ENCODE results near the gene SMC3. TPM values are rescaled to one million over a fixed set of nuclear protein-coding genes. Genes with fewer than 3 reads are reported as not detected.

SMC3 gene
- polyA plus RNA-seq, 1 of the 3 experiments (the other 2 are of a cell fraction) = 10.1 TPM

- Histone ChIP-seq H3F3A (replicated peaks; ENCODE audit: insufficient read depth) (no peaks in the 10 kb centered on the region), H3K4me3 (ENCODE audit: low read depth in 2 of 2, low read length in 1 of 2) (no peak overlapping the region), H3K4me2 (no peak overlapping the region), H3K9me2 (no peaks in the 10 kb centered on the region), H4K20me1 (ENCODE audit: insufficient read depth) (no peaks in the 10 kb centered on the region), H2AFZ (ENCODE audit: low read depth) (no peak overlapping the region), H3K9ac (no peak overlapping the region), H3K79me2 (ENCODE audit: insufficient read depth) (no peaks in the 10 kb centered on the region), H3K4me1 (ENCODE audit: control insufficient read depth in 1 of 2, insufficient read depth in 2 of 2, low read depth in 1 of 2, low read length in 1 of 2) (peaks cover 0 to 7% of the 10 kb centered on the region in 2 experiments; a peak in 1 of 4 replicates), H3K27me3 (ENCODE audit: insufficient read depth) (no peaks in the 10 kb centered on the region), H3K9me3 (no peaks in the 10 kb centered on the region), H3K27ac (ENCODE audit: low read depth in 2 of 2, low read length in 1 of 2) (no peak overlapping the region), H3K36me3 (replicated peaks in 1 of 2; ENCODE audit: control insufficient read depth in 1 of 2, insufficient read depth in 2 of 2, low read length in 1 of 2) (no peaks in the 10 kb centered on the region)
- no peak for DNase-seq
- ChIA-PET POLR2A (no interaction called here), CTCF (no interaction called here)
- TF ChIP-seq GATA2 (CRISPR knock-in tag; IDR thresholded peaks at IDR 0.05) = no peak
- no peak for TF ChIP-seq RAD21 (IDR thresholded peaks at IDR 0.05; ENCODE audit: low read length)
- TF ChIP-seq POLR2AphosphoS5 (IDR thresholded peaks at IDR 0.05; ENCODE audit: low read depth, low read length) = no peak
- no peak for TF ChIP-seq NRF1 (IDR thresholded peaks at IDR 0.05; ENCODE audit: low read depth, low read length)
- no peak for TF ChIP-seq MEF2A (IDR thresholded peaks at IDR 0.05; ENCODE audit: borderline replicate concordance, low read depth)
- TF ChIP-seq ZBTB33 (IDR thresholded peaks at IDR 0.05; ENCODE audit: borderline replicate concordance, low read depth) = no peak
- TF ChIP-seq TCF12 (IDR thresholded peaks at IDR 0.05) = no peak
- no peak for TF ChIP-seq USF1 (IDR thresholded peaks at IDR 0.05; ENCODE audit: borderline replicate concordance, low read depth)
- TF ChIP-seq EP300 (IDR thresholded peaks at IDR 0.05; ENCODE audit: borderline replicate concordance in 1 of 2, low read depth in 1 of 2, low read length in 1 of 2) = no peak
- no peak for TF ChIP-seq MXI1 (IDR thresholded peaks at IDR 0.05; ENCODE audit: low read depth, low read length)
- no peak for TF ChIP-seq NFIC (IDR thresholded peaks at IDR 0.05; ENCODE audit: borderline replicate concordance)
- no peak for TF ChIP-seq FOXJ3 (CRISPR knock-in tag; IDR thresholded peaks at IDR 0.05)
These were observed 60.7 kb downstream of the SMC3 start for GRCh38 chr10:110628161-110628560.

DNA sequence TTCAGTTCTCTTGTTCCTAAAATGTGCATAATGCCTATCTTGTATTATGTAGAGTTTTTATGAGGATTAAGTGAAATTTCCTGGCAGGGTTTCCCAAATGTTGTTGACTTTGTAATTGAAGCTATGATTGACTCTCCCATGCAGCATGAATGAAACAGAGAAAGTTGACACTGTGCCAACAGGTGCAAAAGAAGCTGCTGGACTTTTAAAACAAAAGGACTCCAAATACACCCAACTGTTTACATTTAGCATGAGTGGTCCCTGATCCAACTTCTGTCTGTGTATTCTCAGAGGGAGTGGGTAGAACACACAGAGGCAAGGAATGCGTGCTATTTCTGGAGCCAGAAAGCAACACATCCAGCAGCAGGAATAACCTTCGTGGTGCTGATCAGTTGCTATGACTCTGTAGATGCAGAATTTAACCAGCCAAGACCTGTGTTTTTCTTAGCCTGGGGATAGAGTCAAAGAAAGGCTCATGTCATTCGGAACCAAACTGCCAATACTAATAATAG is 62.2 kb downstream of the SMC3 start:
- Histone ChIP-seq H4K20me1 (ENCODE audit: insufficient read depth) (no peaks in the 10 kb centered on the region), H3K9ac (no peak overlapping the region), H3K4me3 (ENCODE audit: low read depth in 2 of 2, low read length in 1 of 2) (no peak overlapping the region), H3K27me3 (ENCODE audit: insufficient read depth) (no peaks in the 10 kb centered on the region), H3K27ac (ENCODE audit: low read depth in 2 of 2, low read length in 1 of 2) (no peak overlapping the region), H3K36me3 (replicated peaks in 1 of 2; ENCODE audit: control insufficient read depth in 1 of 2, insufficient read depth in 2 of 2, low read length in 1 of 2) (no peaks in the 10 kb centered on the region), H3K9me3 (no peaks in the 10 kb centered on the region), H3K79me2 (ENCODE audit: insufficient read depth) (no peaks in the 10 kb centered on the region), H3K4me1 (ENCODE audit: control insufficient read depth in 1 of 2, insufficient read depth in 2 of 2, low read depth in 1 of 2, low read length in 1 of 2) (peaks cover 4 to 7% of the 10 kb centered on the region in 2 experiments; a peak in 3 of 4 replicates), H2AFZ (ENCODE audit: low read depth) (no peak overlapping the region), H3K4me2 (no peak overlapping the region), H3F3A (replicated peaks; ENCODE audit: insufficient read depth) (no peaks in the 10 kb centered on the region), H3K9me2 (no peaks in the 10 kb centered on the region)
- WGBS (ENCODE audit: low lambda C conversion rate) = 46% methylated on average over 3 of the region's 3 CpGs
- no peak for DNase-seq
- ChIA-PET CTCF (interaction anchor here (1.6 kb wide), 1 partner anchor 19 kb away, joined by 4 read pairs; no protein-coding TSS in a partner anchor), POLR2A (no interaction called here)
- TF ChIP-seq GATA2 (CRISPR knock-in tag; IDR thresholded peaks at IDR 0.05) (no peak), SIN3A (IDR thresholded peaks at IDR 0.05; ENCODE audit: borderline replicate concordance, low read depth, low read length) (no peak), NFIC (IDR thresholded peaks at IDR 0.05; ENCODE audit: borderline replicate concordance) (no peak), FOXM1 (IDR thresholded peaks at IDR 0.05; ENCODE audit: low read depth) (no peak), PBX3 (IDR thresholded peaks at IDR 0.05) (no peak), RFX5 (IDR thresholded peaks at IDR 0.05; ENCODE audit: low read length) (no peak), FOXJ3 (CRISPR knock-in tag; IDR thresholded peaks at IDR 0.05) (no peak), MEF2A (IDR thresholded peaks at IDR 0.05; ENCODE audit: borderline replicate concordance, low read depth) (no peak), TAF1 (IDR thresholded peaks at IDR 0.05; ENCODE audit: borderline replicate concordance, low read depth, low read length) (no peak), CHD2 (IDR thresholded peaks at IDR 0.05; ENCODE audit: low read length, partially characterized antibody) (no peak), MXI1 (IDR thresholded peaks at IDR 0.05; ENCODE audit: low read depth, low read length) (no peak), ELF1 (IDR thresholded peaks at IDR 0.05) (no peak), RAD21 (IDR thresholded peaks at IDR 0.05; ENCODE audit: low read length) (no peak), TCF12 (IDR thresholded peaks at IDR 0.05) (no peak), JUND (IDR thresholded peaks at IDR 0.05) (no peak), EZH2phosphoT487 (IDR thresholded peaks at IDR 0.05; ENCODE audit: borderline replicate concordance, low read depth) (no peak)
- TF ChIP-seq, protein P1, sequence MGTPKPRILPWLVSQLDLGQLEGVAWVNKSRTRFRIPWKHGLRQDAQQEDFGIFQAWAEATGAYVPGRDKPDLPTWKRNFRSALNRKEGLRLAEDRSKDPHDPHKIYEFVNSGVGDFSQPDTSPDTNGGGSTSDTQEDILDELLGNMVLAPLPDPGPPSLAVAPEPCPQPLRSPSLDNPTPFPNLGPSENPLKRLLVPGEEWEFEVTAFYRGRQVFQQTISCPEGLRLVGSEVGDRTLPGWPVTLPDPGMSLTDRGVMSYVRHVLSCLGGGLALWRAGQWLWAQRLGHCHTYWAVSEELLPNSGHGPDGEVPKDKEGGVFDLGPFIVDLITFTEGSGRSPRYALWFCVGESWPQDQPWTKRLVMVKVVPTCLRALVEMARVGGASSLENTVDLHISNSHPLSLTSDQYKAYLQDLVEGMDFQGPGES (IDR thresholded peaks at IDR 0.05; ENCODE audit: low read depth, low read length) = no peak

Measured in SK-N-SH (cell line).